ENCODE data around the gene INSYN2A. TPM values are rescaled to one million over a fixed set of nuclear protein-coding genes. Genes with fewer than 3 reads are reported as not detected.

The INSYN2A gene
- total RNA-seq, 4 donors from 2014 or later = 0.33 to 0.52 (median 0.42) TPM; not detected in 1

DNA sequence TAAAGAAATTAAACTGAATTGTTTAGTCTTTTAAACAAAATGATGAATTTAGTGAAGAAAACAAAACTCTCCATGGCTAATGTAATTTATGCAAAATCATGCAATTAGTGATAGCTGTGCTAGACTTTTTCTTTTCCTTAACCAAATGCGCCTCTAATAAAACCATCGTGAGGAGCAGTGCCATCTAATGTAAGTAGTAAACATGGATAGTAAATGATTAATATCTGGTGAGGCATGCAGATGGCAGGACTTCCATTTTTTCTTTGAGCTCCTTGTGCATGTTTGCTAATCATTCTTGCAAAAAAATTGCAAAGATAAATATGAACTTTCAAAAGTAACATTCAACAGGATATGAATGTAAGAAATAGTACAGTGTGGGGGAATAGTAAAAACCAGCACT, 2.3 kb downstream of the INSYN2A start:
- no peak overlapping the region for H3K4me3 ChIP-seq
- no peak overlapping the region for H3K27ac ChIP-seq (replicated peaks in 1 of 4)
- H3K9me3 ChIP-seq = no peaks in the 10 kb centered on the region
- no peaks in the 10 kb centered on the region for H3K36me3 ChIP-seq
- peaks cover 21 to 28% (median 23%) of the 10 kb centered on the region in 4 donors for H3K4me1 ChIP-seq
- DNase-seq (ENCODE audit: extremely low spot score) = no peak
- TF ChIP-seq EP300 (IDR thresholded peaks at IDR 0.05) = no peak
- TF ChIP-seq POLR2A (IDR thresholded peaks at IDR 0.05; ENCODE audit: low read depth) = no peak
- TF ChIP-seq CTCF (IDR thresholded peaks at IDR 0.05) = no peak
- no peak for TF ChIP-seq POLR2AphosphoS5 (IDR thresholded peaks at IDR 0.05)
- H3K27me3 ChIP-seq = peaks cover 0 to 25% (median 4%) of the 10 kb centered on the region in 4 donors
- intact Hi-C loops (cut with DNase I) = no loop called here
- WGBS = 93% methylated on average over 2 of the region's 2 CpGs

- DNase-seq (ENCODE audit: extremely low spot score) = no peak
- no peak overlapping the region for H3K4me3 ChIP-seq
- intact Hi-C loops (cut with DNase I) = no loop called here
Observed at GRCh38 chr10:127193125-127193524, 3.3 kb downstream of the INSYN2A start.

GRCh38 chr10:127190427-127190826, 6.0 kb downstream of the INSYN2A start:
- H3K4me1 ChIP-seq = peaks cover 10 to 18% (median 13%) of the 10 kb centered on the region in 4 donors
- peaks cover 0 to 5% (median 0%) of the 10 kb centered on the region in 4 donors for H3K36me3 ChIP-seq
- peaks cover 0 to 19% (median 2%) of the 10 kb centered on the region in 4 donors for H3K27me3 ChIP-seq
- no peak for DNase-seq (ENCODE audit: extremely low spot score)
- no peak overlapping the region for H3K4me3 ChIP-seq
- TF ChIP-seq POLR2AphosphoS5 (IDR thresholded peaks at IDR 0.05) = no peak
- no peak for TF ChIP-seq POLR2A (IDR thresholded peaks at IDR 0.05; ENCODE audit: low read depth)
- no peak overlapping the region for H3K27ac ChIP-seq (replicated peaks in 1 of 4)
- WGBS = 77% methylated on average over 5 of the region's 5 CpGs
- intact Hi-C loops (cut with DNase I) = no loop called here
- no peaks in the 10 kb centered on the region for H3K9me3 ChIP-seq

More at GRCh38 chr10:127193125-127193524, 3.3 kb downstream of the INSYN2A start:
- H3K27me3 ChIP-seq = peaks cover 0 to 25% (median 4%) of the 10 kb centered on the region in 4 donors
- WGBS = 79% methylated on average over 7 of the region's 7 CpGs
- H3K9me3 ChIP-seq = no peaks in the 10 kb centered on the region
- H3K36me3 ChIP-seq = peaks cover 0 to 5% (median 0%) of the 10 kb centered on the region in 4 donors
- H3K4me1 ChIP-seq = peaks cover 21 to 28% (median 23%) of the 10 kb centered on the region in 4 donors
- H3K27ac ChIP-seq (replicated peaks in 1 of 4) = no peak overlapping the region
- TF ChIP-seq EP300 (IDR thresholded peaks at IDR 0.05) = no peak
- TF ChIP-seq CTCF (IDR thresholded peaks at IDR 0.05) = no peak

DNA sequence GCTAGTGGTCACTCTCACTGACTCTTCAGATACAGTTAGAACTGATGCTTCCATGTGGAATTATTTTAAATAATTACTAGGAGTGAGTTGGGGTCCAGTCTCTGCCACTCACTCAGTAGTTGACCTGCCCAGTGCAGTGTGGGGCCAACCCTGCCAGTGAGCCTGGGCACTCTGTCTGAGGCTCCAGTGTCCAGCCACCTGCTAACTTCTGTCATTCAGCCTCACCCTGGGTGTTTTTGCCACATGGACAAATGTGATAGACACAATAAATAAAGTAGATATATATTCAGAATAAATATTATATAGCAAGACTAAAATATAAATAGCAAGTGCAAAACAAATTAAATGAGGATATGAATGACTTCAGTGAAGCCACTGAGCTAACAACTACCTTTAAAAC, 7.2 kb downstream of the INSYN2A start:
- peaks cover 0 to 12% (median 0%) of the 10 kb centered on the region in 4 donors for H3K27me3 ChIP-seq
- H3K27ac ChIP-seq (replicated peaks in 1 of 4) = no peak overlapping the region
- DNase-seq (ENCODE audit: extremely low spot score) = no peak
- no peaks in the 10 kb centered on the region for H3K9me3 ChIP-seq
- intact Hi-C loops (cut with DNase I) = no loop called here
- TF ChIP-seq CTCF (IDR thresholded peaks at IDR 0.05) = no peak
- H3K36me3 ChIP-seq = peaks cover 0 to 5% (median 0%) of the 10 kb centered on the region in 4 donors
- peaks cover 0 to 6% (median 1%) of the 10 kb centered on the region in 4 donors for H3K4me1 ChIP-seq
- H3K4me3 ChIP-seq = no peak overlapping the region

- no peaks in the 10 kb centered on the region for H3K4me1 ChIP-seq
- no peak overlapping the region for H3K27ac ChIP-seq (replicated peaks in 1 of 4)
- H3K36me3 ChIP-seq = peaks cover 0 to 5% (median 0%) of the 10 kb centered on the region in 4 donors
- WGBS = 76% methylated on average over 7 of the region's 7 CpGs
- no peak for DNase-seq (ENCODE audit: extremely low spot score)
- TF ChIP-seq CTCF (IDR thresholded peaks at IDR 0.05) = no peak
- TF ChIP-seq POLR2A (IDR thresholded peaks at IDR 0.05; ENCODE audit: low read depth) = no peak
- TF ChIP-seq POLR2AphosphoS5 (IDR thresholded peaks at IDR 0.05) = no peak
- TF ChIP-seq EP300 (IDR thresholded peaks at IDR 0.05) = no peak
- no peaks in the 10 kb centered on the region for H3K9me3 ChIP-seq
- H3K27me3 ChIP-seq = peaks cover 0 to 8% (median 0%) of the 10 kb centered on the region in 4 donors
- intact Hi-C loops (cut with DNase I) = no loop called here
- no peak overlapping the region for H3K4me3 ChIP-seq
Observed at GRCh38 chr10:127186813-127187212, 9.6 kb downstream of the INSYN2A start.
